Cardiac fibroblast (primary cell): Measurements from ENCODE around the gene TRMO.

Source experiments
- DNase-seq, 2 donors: peaks; one replicate each; pipeline versions ENCODE4 v3.0.0 to v3.0.0-alpha.2; 2010; ENCODE audit warnings: low read depth in 2 of 2
- H3K4me3 ChIP-seq, 2 donors: replicated peaks in 1 of 2; 1 replicate in 1 of 2; 2 replicates in 1 of 2; pipeline ENCODE4 v1.5.1; 2011; ENCODE audit warnings: low read depth in 2 of 2, low read length in 2 of 2, mild to moderate bottlenecking in 2 of 2, moderate library complexity in 1 of 2
- TF ChIP-seq, protein P1 (sequence below): IDR thresholded peaks from one replicate; pipeline ENCODE4 v1.5.1; 2011; ENCODE audit warnings: low read depth, mild to moderate bottlenecking, low read length, inconsistent platforms

Gene TRMO

DNA sequence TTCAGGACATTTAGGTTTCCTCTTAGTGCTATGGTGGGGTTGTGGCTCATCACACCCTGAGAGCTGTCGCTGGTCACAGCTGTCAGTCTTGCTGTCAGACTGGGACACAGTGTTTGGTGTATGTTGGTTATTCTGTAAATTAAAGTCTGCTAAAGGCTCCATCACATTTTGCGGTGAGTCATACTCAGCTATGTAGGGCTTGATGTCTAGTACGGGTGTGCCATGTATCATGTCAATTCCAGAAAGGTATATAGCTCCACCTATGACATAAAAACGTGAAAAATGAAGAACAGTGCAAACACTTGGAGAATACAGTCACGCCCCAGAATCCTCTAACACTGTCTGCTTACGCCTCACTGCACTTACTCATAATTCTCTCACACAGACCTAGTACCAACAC lies 11.9 kb downstream of the TRMO start:
- DNase-seq = no peak
- no peak overlapping the region for H3K4me3 ChIP-seq
- TF ChIP-seq, protein P1, sequence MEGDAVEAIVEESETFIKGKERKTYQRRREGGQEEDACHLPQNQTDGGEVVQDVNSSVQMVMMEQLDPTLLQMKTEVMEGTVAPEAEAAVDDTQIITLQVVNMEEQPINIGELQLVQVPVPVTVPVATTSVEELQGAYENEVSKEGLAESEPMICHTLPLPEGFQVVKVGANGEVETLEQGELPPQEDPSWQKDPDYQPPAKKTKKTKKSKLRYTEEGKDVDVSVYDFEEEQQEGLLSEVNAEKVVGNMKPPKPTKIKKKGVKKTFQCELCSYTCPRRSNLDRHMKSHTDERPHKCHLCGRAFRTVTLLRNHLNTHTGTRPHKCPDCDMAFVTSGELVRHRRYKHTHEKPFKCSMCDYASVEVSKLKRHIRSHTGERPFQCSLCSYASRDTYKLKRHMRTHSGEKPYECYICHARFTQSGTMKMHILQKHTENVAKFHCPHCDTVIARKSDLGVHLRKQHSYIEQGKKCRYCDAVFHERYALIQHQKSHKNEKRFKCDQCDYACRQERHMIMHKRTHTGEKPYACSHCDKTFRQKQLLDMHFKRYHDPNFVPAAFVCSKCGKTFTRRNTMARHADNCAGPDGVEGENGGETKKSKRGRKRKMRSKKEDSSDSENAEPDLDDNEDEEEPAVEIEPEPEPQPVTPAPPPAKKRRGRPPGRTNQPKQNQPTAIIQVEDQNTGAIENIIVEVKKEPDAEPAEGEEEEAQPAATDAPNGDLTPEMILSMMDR = no peak

DNA sequence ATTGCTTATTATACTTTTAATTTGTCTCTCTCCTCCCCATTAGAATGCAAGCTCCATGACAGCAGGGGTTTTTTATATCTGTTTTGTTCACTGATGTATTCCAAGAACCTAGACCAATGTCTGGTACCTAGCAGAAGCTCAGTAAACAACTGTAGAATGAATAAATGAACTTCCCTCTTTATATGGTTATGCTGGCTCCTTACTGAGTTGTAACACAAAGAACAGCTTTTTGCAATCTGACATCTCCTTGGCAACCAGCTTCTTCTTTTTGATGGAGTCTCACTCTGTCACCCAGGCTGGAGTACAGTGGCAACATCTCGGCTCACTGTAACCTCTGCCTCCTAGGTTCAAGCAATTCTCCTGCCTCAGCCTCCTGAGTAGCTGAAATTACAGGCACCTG lies 13.6 kb downstream of the TRMO start:
- DNase-seq = no peak
- TF ChIP-seq, protein P1 = no peak

DNA sequence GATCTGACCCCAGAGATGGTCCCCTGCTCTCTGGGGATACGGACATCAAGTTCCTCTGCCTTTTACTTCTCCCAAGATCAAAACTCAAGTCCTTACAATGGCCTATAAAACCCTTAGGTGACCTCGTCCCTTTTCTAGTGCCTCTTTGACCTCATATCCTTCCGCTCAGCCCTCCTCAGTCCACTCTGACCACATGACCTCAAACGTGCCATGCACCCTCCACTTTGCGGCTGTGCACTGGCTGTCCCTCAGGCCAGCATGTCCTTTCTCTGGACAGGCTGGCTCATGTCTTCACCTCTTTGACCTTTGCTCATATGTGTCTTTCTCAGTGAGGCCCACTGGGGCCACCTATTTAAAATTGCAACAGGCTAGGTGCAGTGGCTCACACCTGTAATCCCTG lies 14.7 kb downstream of the TRMO start:
- TF ChIP-seq, protein P1 = no peak
- H3K4me3 ChIP-seq = no peak overlapping the region
- no peak for DNase-seq

More for the DNA sequence above, 13.6 kb downstream of the TRMO start:
- H3K4me3 ChIP-seq = no peak overlapping the region

DNA sequence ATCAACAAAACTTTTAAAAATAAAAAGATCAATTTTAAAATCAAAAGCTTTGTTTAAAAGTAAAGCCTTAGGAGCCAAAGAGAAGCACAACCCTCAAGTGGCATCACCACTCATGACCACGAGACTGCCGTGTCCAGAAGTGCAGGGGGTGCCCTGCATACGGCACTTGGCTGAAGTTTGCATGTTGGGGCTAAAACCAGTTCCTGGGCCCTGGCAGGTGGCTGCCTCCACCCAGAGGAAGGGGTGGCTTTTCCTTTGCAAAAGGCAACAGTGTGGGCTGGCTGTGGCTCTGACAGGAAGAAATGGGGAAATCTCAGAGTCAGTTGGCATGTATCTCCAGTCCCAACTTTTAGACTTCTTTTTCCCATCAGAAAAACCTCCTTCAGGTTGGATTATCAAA lies 15.3 kb downstream of the TRMO start:
- TF ChIP-seq, protein P1 = no peak
- no peak for DNase-seq
- H3K4me3 ChIP-seq = no peak overlapping the region

DNA sequence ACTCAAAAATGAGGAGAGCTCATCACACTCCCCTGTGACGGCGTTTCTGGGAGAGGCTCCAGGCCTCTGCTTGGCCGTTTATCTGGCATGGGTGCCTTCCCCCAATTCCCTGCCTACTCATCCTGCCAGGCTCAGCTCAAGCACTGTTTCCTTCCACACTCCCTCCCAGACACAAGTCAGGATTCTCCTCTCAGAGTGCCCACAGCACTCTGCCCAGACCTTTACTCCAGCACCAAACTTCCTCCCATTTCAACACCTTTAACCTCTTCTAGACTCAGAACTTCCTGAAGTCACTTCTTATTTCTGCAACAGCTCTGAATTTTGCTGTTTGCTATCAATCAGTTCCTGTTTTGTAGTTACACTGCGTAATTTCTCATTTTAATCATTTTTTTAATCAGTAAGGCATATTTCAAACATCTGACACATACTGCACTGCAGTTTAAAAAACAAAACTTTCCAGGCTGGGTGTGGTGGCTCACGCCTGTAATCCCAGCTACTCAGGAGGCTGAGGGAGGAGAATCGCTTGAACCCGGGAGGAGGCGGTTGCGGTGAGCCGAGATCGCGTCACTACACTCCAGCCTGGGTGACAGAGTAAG lies 16.0 kb downstream of the TRMO start:
- H3K4me3 ChIP-seq = no peak overlapping the region
- DNase-seq = peak in 1 of 2 donors; percentile 20
- TF ChIP-seq, protein P1 = no peak

DNA sequence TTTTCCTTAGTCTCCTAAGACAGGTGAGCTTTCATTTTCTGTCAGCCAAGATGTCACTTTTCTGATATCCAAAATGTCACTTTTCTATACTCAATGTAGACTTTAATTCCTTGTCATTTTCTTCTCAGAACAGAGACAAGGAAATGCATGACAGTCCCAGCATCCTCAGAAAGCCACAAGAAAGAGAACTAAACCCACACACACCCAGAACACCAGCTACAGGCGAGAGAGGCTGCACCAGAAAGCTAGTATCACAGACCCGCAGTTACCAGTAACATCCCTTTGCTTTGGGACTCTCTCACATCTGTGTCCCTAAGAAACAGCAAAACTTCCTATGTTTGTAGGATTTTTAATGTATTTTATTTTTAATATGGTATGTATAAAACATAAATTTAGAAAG lies 17.1 kb downstream of the TRMO start:
- TF ChIP-seq, protein P1 = no peak
- DNase-seq = no peak
- no peak overlapping the region for H3K4me3 ChIP-seq

DNA sequence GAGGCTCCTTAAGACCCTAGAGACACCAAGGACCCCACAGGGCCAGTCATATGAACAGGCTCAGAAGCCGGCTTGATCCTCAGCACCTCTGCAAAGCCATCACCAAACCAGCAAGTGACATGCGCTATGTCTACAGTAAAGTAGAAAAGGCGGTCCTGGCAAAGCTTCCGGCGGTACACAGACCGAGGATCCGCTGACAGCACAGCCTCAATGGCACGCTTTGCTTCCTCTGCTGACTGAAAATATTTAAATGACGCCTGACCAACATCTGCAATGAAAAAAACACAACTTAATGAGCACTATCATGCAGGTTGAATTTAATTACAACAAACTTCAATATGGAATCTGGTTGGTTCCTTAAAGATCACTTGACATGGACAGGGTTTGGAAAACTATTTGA lies 17.6 kb downstream of the TRMO start:
- TF ChIP-seq, protein P1 = no peak
- DNase-seq = no peak
- H3K4me3 ChIP-seq = no peak overlapping the region
